HCT116 (cell line): ENCODE data around the gene TMEM62. TPM values are rescaled to one million over a fixed set of nuclear protein-coding genes. Genes with fewer than 3 reads are reported as not detected.

Experiments
- ATAC-seq: fragments of 200-7000 bp; cut with Tn5 transposase; 2 replicates; pipeline ENCODE4 v1.9.1; 2020; ENCODE audit warnings: mild to moderate bottlenecking, moderate library complexity
- BruUV-seq: library from RNA; stranded (reverse); fragments of 400-500 nt; replicated peaks from 2 replicates; lab custom pipeline; 2021; lab: Mats Ljungman, UMichigan
- CTCF ChIA-PET: fragments of 300-600 bp; sonication (Branson Sonifier 250); formaldehyde crosslinking; loops from one replicate; lab custom pipeline; 2021; ENCODE audit warnings: antibody characterized with exemption; lab: Charles Lee
- POLR2A ChIA-PET: fragments of 300-600, 350-600 bp; sonication (Branson Sonifier 250); formaldehyde crosslinking; loops from one replicate; lab custom pipeline; 2021; ENCODE audit warnings: antibody characterized with exemption; lab: Charles Lee
- RAD21 ChIA-PET, 2 experiments: fragments of 300-600 bp; sonication (Branson Sonifier 250); formaldehyde crosslinking; loops; one replicate each; lab custom pipeline; 2023; ENCODE audit warnings: low total read pairs in 2 of 2; ENCODE audit not compliant: uncharacterized antibody in 2 of 2, unreplicated experiment in 2 of 2, low non-redundant PET in 1 of 2; lab: Charles Lee
- DNase-seq: peaks from one replicate; pipeline ENCODE4 v3.0.0-alpha.2; 2010; ENCODE audit warnings: low read depth, low spot score
- H2AFZ ChIP-seq: fragments of 200-600 bp; shearing (Covaris generic), sonication (generic); 2 replicates; pipeline ENCODE4 v1.6.1; 2017; ENCODE audit warnings: low read depth, mixed run types, mixed read lengths, antibody characterized with exemption, low read length; ENCODE audit not compliant: poor library complexity, severe bottlenecking
- H3K27ac ChIP-seq: 2 replicates; pipeline ENCODE4 v1.5.1; 2012; ENCODE audit warnings: low read depth, low read length
- H3K27me3 ChIP-seq: fragments of 200-600 bp; sonication (generic); 2 replicates; pipeline ENCODE4 v1.6.1; 2016; ENCODE audit warnings: mixed run types, low read length, mixed read lengths; ENCODE audit not compliant: insufficient read depth
- H3K36me3 ChIP-seq, 2 experiments: fragments of 200-500 bp in 1 of 2; fragments of 200-600 bp in 1 of 2; sonication (Bioruptor generic) in 1 of 2; sonication (generic) in 1 of 2; 2 replicates each; pipeline versions ENCODE4 v1.5.1 to v1.6.1; 2014 to 2016; ENCODE audit warnings: low read length in 2 of 2, inconsistent platforms in 1 of 2, mixed read lengths in 1 of 2, mixed run types in 1 of 2; ENCODE audit not compliant: insufficient read depth in 2 of 2, control insufficient read depth in 1 of 2
- H3K4me1 ChIP-seq, 2 experiments: fragments of 200-600 bp in 1 of 2; sonication (generic) in 1 of 2; 2 replicates each; pipeline versions ENCODE4 v1.5.1 to v1.6.1; 2012 to 2017; ENCODE audit warnings: low read length in 2 of 2, inconsistent platforms in 1 of 2, mild to moderate bottlenecking in 1 of 2, mixed read lengths in 1 of 2, mixed run types in 1 of 2, moderate library complexity in 1 of 2; ENCODE audit not compliant: insufficient read depth in 2 of 2, control insufficient read depth in 1 of 2
- H3K4me2 ChIP-seq: fragments of 200-600 bp; sonication (generic); 2 replicates; pipeline ENCODE4 v1.6.1; 2017; ENCODE audit warnings: mixed run types, low read length, mixed read lengths
- H3K4me3 ChIP-seq, 2 experiments: fragments of 200-600 bp in 1 of 2; sonication (generic) in 1 of 2; replicated peaks in 1 of 2; 2 replicates each; pipeline ENCODE4 v1.5.1; 2011 to 2016; ENCODE audit warnings: low read length in 2 of 2, control low read depth in 1 of 2, low read depth in 1 of 2, mild to moderate bottlenecking in 1 of 2, mixed read lengths in 1 of 2, mixed run types in 1 of 2
- H3K79me2 ChIP-seq: fragments of 200-600 bp; sonication (generic); 2 replicates; pipeline ENCODE4 v1.6.1; 2017; ENCODE audit warnings: mild to moderate bottlenecking, mixed run types, low read length, moderate library complexity, mixed read lengths; ENCODE audit not compliant: insufficient read depth
- H3K9ac ChIP-seq: fragments of 200-600 bp; sonication (generic); 2 replicates; pipeline ENCODE4 v1.6.1; 2016; ENCODE audit warnings: low read length, mixed read lengths
- H3K9me2 ChIP-seq: fragments of 200-600 bp; sonication (generic), shearing (Covaris generic); 2 replicates; pipeline ENCODE4 v1.6.1; 2017; ENCODE audit warnings: mixed run types, mild to moderate bottlenecking, moderate library complexity; ENCODE audit not compliant: insufficient read depth
- H3K9me3 ChIP-seq, 2 experiments: fragments of 200-500 bp in 1 of 2; fragments of 200-600 bp in 1 of 2; sonication (Bioruptor generic) in 1 of 2; sonication (generic) in 1 of 2; 2 replicates each; pipeline ENCODE4 v1.6.1; 2014 to 2017; ENCODE audit warnings: low read length in 2 of 2, mixed read lengths in 2 of 2, inconsistent platforms in 1 of 2, low read depth in 1 of 2, mild to moderate bottlenecking in 1 of 2, mixed run types in 1 of 2, moderate library complexity in 1 of 2; ENCODE audit not compliant: control insufficient read depth in 1 of 2, insufficient read depth in 1 of 2
- H4K20me1 ChIP-seq: fragments of 200-600 bp; sonication (generic), shearing (Covaris generic); 2 replicates; pipeline ENCODE4 v1.6.1; 2017; ENCODE audit warnings: mixed run types, mild to moderate bottlenecking, moderate library complexity; ENCODE audit not compliant: insufficient read depth
- CBX3 ChIP-seq: IDR thresholded peaks from 2 replicates; pipeline ENCODE4 v1.6.1; 2012; ENCODE audit warnings: low read depth
- CEBPB ChIP-seq: IDR thresholded peaks from 2 replicates; pipeline ENCODE4 v1.6.1; 2012; ENCODE audit warnings: low read depth
- ELF1 ChIP-seq: IDR thresholded peaks from 2 replicates; pipeline ENCODE4 v1.6.1; 2012; ENCODE audit warnings: low read depth, borderline replicate concordance
- POLR2A ChIP-seq: IDR thresholded peaks from 2 replicates; pipeline ENCODE4 v1.7.0; 2011; ENCODE audit warnings: borderline replicate concordance; ENCODE audit not compliant: insufficient read depth, insufficient read length; ENCODE audit errors: extremely low read depth
- POLR2AphosphoS5 ChIP-seq: IDR thresholded peaks from 2 replicates; pipeline ENCODE4 v1.6.1; 2011; ENCODE audit warnings: mild to moderate bottlenecking, low read depth, low read length, moderate library complexity
- SP1 ChIP-seq: IDR thresholded peaks from 2 replicates; pipeline ENCODE4 v1.6.1; 2012; ENCODE audit warnings: low read depth
- SRF ChIP-seq: IDR thresholded peaks from 2 replicates; pipeline ENCODE4 v1.6.1; 2012; ENCODE audit warnings: low read depth
- TCF7L2 ChIP-seq: IDR thresholded peaks from 2 replicates; pipeline ENCODE4 v1.7.0; 2011; ENCODE audit warnings: borderline replicate concordance, inconsistent platforms; ENCODE audit not compliant: insufficient read depth, insufficient read length; ENCODE audit errors: extremely low read depth
- ZFX ChIP-seq: fragments of 450-650 bp; IDR thresholded peaks from 2 replicates; pipeline ENCODE4 v1.6.1; 2017
- ZNF274 ChIP-seq: fragments of 200-500 bp; sonication (Bioruptor generic); IDR thresholded peaks from 2 replicates; pipeline ENCODE4 v1.6.1; 2014; ENCODE audit warnings: mild to moderate bottlenecking, low read depth, low read length, inconsistent platforms
- intact Hi-C: fragments of 100-400 bp; cut with micrococcal nuclease; formaldehyde crosslinking; loops from 2 replicates; pipeline ENCODE4 v1.10.0; 2022
- total RNA-seq: library from RNA; stranded (reverse); gene quantifications from one replicate; pipeline ENCODE4 v1.2.1, GENCODE V29; 2021; ENCODE audit not compliant: unreplicated experiment
- TF ChIP-seq, protein P1 (sequence below): IDR thresholded peaks from 2 replicates; pipeline ENCODE4 v1.6.1; 2012
- TF ChIP-seq, protein P2 (sequence below): IDR thresholded peaks from 2 replicates; pipeline ENCODE4 v1.6.1; 2012
- TF ChIP-seq, protein P3 (sequence below): IDR thresholded peaks from 2 replicates; pipeline ENCODE4 v1.6.1; 2011; ENCODE audit warnings: mild to moderate bottlenecking, low read length, moderate library complexity; ENCODE audit not compliant: insufficient replicate concordance; ENCODE audit errors: extremely low read depth

Gene TMEM62
- total RNA-seq, 1 experiment from 2014 or later: 8.8 TPM

GRCh38 chr15:43211224-43211735, 77.9 kb downstream of the TMEM62 start:
- CTCF ChIA-PET: interaction anchor here (5.0 kb wide), 1 partner anchor 14 kb away, joined by 21 read pairs; no protein-coding TSS in a partner anchor
- H3K27me3 ChIP-seq: no peaks in the 10 kb centered on the region

More at GRCh38 chr15:43211224-43211735, 77.9 kb downstream of the TMEM62 start:
- H3K4me2 ChIP-seq: no peak overlapping the region
- no peak overlapping the region for H3K4me3 ChIP-seq
- H4K20me1 ChIP-seq: no peaks in the 10 kb centered on the region
- ChIA-PET RAD21 (no interaction called here), POLR2A (no interaction called here)
- no peaks in the 10 kb centered on the region for H3K9me2 ChIP-seq
- H3K36me3 ChIP-seq: no peaks in the 10 kb centered on the region
- H3K9ac ChIP-seq: no peak overlapping the region
- H3K4me1 ChIP-seq: peaks cover 0 to 3% of the 10 kb centered on the region in 2 experiments; a peak in 1 of 4 replicates
- intact Hi-C loops: no loop called here
- ATAC-seq: no peak
- H3K27ac ChIP-seq: no peak overlapping the region
- H3K79me2 ChIP-seq: no peaks in the 10 kb centered on the region
- BruUV-seq: no TSS peak
- no peak for DNase-seq
- no peak for TF ChIP-seq CBX3
- TF ChIP-seq CEBPB: no peak
- TF ChIP-seq, protein P1, sequence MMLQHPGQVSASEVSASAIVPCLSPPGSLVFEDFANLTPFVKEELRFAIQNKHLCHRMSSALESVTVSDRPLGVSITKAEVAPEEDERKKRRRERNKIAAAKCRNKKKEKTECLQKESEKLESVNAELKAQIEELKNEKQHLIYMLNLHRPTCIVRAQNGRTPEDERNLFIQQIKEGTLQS: no peak
- TF ChIP-seq SP1: no peak
- TF ChIP-seq POLR2AphosphoS5: no peak
- no peak for TF ChIP-seq ZFX
- TF ChIP-seq ZNF274: no peak
- TF ChIP-seq, protein P2, sequence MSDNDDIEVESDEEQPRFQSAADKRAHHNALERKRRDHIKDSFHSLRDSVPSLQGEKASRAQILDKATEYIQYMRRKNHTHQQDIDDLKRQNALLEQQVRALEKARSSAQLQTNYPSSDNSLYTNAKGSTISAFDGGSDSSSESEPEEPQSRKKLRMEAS: no peak
- no peak for TF ChIP-seq POLR2A
- TF ChIP-seq, protein P3, sequence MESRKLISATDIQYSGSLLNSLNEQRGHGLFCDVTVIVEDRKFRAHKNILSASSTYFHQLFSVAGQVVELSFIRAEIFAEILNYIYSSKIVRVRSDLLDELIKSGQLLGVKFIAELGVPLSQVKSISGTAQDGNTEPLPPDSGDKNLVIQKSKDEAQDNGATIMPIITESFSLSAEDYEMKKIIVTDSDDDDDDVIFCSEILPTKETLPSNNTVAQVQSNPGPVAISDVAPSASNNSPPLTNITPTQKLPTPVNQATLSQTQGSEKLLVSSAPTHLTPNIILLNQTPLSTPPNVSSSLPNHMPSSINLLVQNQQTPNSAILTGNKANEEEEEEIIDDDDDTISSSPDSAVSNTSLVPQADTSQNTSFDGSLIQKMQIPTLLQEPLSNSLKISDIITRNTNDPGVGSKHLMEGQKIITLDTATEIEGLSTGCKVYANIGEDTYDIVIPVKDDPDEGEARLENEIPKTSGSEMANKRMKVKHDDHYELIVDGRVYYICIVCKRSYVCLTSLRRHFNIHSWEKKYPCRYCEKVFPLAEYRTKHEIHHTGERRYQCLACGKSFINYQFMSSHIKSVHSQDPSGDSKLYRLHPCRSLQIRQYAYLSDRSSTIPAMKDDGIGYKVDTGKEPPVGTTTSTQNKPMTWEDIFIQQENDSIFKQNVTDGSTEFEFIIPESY: no peak
- TF ChIP-seq TCF7L2: no peak
- TF ChIP-seq ELF1: no peak
- no peak for TF ChIP-seq SRF
- H3K9me3 ChIP-seq: no peaks in the 10 kb centered on the region
- no peak overlapping the region for H2AFZ ChIP-seq
